KMS-11 (cell line): ENCODE results near the gene ENTPD5.

Experiments
- H2AFZ ChIP-seq: fragments of 200-600 bp; sonication (generic); 2 replicates; pipeline ENCODE4 v1.6.1; 2016; ENCODE audit warnings: antibody characterized with exemption, mixed run types, low read depth
- H3K27ac ChIP-seq: fragments of 200-600 bp; sonication (generic); 2 replicates; pipeline ENCODE4 v1.6.1; 2016; ENCODE audit warnings: mild to moderate bottlenecking, mixed run types
- H3K27me3 ChIP-seq: fragments of 200-600 bp; sonication (generic); 2 replicates; pipeline ENCODE4 v1.6.1; 2017; ENCODE audit warnings: mild to moderate bottlenecking, low read depth, mixed run types, moderate library complexity; ENCODE audit not compliant: insufficient read depth
- H3K36me3 ChIP-seq: fragments of 200-600 bp; sonication (generic); 2 replicates; pipeline ENCODE4 v1.6.1; 2017; ENCODE audit warnings: mild to moderate bottlenecking, mixed run types; ENCODE audit not compliant: insufficient read depth
- H3K4me1 ChIP-seq: fragments of 200-600 bp; sonication (generic); 2 replicates; pipeline ENCODE4 v1.6.1; 2016; ENCODE audit warnings: mild to moderate bottlenecking, low read depth, mixed run types; ENCODE audit not compliant: poor library complexity, severe bottlenecking
- H3K4me2 ChIP-seq: fragments of 200-600 bp; sonication (generic); 2 replicates; pipeline ENCODE4 v1.7.0; 2016; ENCODE audit warnings: mild to moderate bottlenecking, mixed run types
- H3K4me3 ChIP-seq: fragments of 200-600 bp; sonication (generic); IDR thresholded peaks from 2 replicates; pipeline ENCODE4 v1.6.1; 2017; ENCODE audit warnings: low read depth, low read length, mixed read lengths; ENCODE audit not compliant: insufficient read depth
- H3K79me2 ChIP-seq: fragments of 200-600 bp; sonication (generic); 2 replicates; pipeline ENCODE4 v1.6.1; 2016; ENCODE audit warnings: low read depth, mixed run types; ENCODE audit not compliant: insufficient read depth
- H3K9ac ChIP-seq: fragments of 200-600 bp; sonication (generic); 2 replicates; pipeline ENCODE4 v1.6.1; 2016; ENCODE audit warnings: mild to moderate bottlenecking, mixed run types
- H4K20me1 ChIP-seq: fragments of 200-600 bp; sonication (generic); 2 replicates; pipeline ENCODE4 v1.6.1; 2016; ENCODE audit warnings: mild to moderate bottlenecking, mixed run types; ENCODE audit not compliant: insufficient read depth
- TF ChIP-seq, protein P1 (sequence below): fragments of 200-600 bp; sonication (generic); conservative IDR thresholded peaks from 2 replicates; pipeline ENCODE4 v1.6.1; 2017; ENCODE audit warnings: low read depth, mild to moderate bottlenecking, antibody characterized with exemption, low read length, moderate library complexity, mixed read lengths

Gene ENTPD5

DNA sequence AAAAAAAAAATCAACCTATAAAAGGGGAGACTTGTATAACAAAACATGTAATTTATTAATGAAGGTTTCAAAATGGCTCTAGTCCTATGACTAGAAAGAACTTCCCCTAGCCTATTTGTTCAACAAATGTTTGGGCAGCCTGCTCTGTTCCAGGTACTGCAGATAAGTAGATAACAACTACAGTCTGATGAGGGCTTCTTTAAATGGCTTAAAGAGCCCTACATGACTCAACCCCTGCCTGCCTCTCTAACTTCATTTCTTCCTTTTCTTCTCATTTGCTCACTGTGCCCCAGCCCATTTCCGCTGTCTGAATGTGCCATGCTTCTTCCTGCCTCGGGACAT, 43.7 kb upstream of the ENTPD5 start:
- H2AFZ ChIP-seq = no peak overlapping the region
- H3K27me3 ChIP-seq = no peaks in the 10 kb centered on the region
- no peaks in the 10 kb centered on the region for H3K4me1 ChIP-seq
- no peak overlapping the region for H3K9ac ChIP-seq
- no peaks in the 10 kb centered on the region for H3K36me3 ChIP-seq
- H3K4me3 ChIP-seq = no peak overlapping the region
- H3K27ac ChIP-seq = no peak overlapping the region
- no peaks in the 10 kb centered on the region for H4K20me1 ChIP-seq
- TF ChIP-seq, protein P1, sequence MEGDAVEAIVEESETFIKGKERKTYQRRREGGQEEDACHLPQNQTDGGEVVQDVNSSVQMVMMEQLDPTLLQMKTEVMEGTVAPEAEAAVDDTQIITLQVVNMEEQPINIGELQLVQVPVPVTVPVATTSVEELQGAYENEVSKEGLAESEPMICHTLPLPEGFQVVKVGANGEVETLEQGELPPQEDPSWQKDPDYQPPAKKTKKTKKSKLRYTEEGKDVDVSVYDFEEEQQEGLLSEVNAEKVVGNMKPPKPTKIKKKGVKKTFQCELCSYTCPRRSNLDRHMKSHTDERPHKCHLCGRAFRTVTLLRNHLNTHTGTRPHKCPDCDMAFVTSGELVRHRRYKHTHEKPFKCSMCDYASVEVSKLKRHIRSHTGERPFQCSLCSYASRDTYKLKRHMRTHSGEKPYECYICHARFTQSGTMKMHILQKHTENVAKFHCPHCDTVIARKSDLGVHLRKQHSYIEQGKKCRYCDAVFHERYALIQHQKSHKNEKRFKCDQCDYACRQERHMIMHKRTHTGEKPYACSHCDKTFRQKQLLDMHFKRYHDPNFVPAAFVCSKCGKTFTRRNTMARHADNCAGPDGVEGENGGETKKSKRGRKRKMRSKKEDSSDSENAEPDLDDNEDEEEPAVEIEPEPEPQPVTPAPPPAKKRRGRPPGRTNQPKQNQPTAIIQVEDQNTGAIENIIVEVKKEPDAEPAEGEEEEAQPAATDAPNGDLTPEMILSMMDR = no peak
- H3K79me2 ChIP-seq = no peaks in the 10 kb centered on the region
- no peak overlapping the region for H3K4me2 ChIP-seq

DNA sequence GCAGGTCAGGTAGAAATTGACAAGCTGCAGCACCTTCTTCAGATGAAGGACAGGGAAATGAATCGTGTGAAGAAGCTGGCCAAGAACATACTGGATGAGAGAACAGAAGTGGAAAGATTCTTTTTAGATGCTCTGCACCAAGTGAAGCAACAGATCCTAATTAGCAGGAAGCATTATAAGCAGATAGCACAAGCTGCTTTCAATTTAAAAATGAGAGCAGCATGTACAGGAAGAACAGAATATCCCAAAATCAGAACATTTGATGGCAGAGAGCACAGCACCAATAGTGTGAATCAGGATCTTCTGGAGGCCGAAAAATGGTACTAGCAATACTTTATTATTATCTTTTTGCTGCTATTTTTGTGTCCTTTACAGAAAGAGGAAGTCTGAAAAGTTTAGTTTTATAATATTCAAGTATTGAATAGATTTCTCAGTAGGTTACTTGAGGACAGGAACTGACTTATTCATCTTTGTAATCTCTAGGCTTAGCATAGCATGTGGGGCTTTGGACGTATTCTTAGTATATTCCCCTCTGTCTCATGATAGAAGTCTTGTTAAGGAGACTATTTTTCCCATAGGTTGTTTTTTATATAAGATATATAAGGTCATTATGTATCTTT, 30.9 kb upstream of the ENTPD5 start:
- Histone ChIP-seq H3K27ac (no peak overlapping the region), H4K20me1 (no peaks in the 10 kb centered on the region), H2AFZ (no peak overlapping the region), H3K4me1 (no peaks in the 10 kb centered on the region), H3K36me3 (no peaks in the 10 kb centered on the region), H3K4me3 (no peak overlapping the region), H3K4me2 (no peak overlapping the region), H3K9ac (no peak overlapping the region), H3K27me3 (no peaks in the 10 kb centered on the region), H3K79me2 (no peaks in the 10 kb centered on the region)
- TF ChIP-seq, protein P1 = no peak

DNA sequence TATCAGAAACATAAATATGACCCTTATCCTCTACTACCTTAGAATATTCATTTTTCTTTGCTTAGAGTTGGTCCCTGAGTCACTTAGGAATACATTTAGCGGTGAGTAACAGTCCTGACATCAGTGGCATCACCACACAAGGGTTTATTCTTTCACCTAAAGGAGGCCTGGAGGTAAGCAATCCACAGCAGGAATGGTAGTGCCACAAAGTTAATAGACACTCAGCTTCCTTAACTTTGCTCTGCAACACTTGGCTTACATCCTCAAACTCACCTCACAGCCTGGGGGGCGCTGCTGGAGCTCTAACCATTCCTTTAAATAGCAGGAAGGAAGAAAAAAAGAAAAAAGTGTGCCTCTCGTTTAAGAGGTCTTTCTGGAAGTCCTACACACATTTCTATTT, 29.2 kb upstream of the ENTPD5 start:
- Histone ChIP-seq H3K79me2 (no peaks in the 10 kb centered on the region), H4K20me1 (no peaks in the 10 kb centered on the region), H3K4me3 (no peak overlapping the region), H3K4me2 (no peak overlapping the region), H3K27me3 (no peaks in the 10 kb centered on the region), H3K27ac (no peak overlapping the region), H2AFZ (no peak overlapping the region), H3K36me3 (no peaks in the 10 kb centered on the region), H3K4me1 (no peaks in the 10 kb centered on the region), H3K9ac (no peak overlapping the region)
- TF ChIP-seq, protein P1 = no peak

DNA sequence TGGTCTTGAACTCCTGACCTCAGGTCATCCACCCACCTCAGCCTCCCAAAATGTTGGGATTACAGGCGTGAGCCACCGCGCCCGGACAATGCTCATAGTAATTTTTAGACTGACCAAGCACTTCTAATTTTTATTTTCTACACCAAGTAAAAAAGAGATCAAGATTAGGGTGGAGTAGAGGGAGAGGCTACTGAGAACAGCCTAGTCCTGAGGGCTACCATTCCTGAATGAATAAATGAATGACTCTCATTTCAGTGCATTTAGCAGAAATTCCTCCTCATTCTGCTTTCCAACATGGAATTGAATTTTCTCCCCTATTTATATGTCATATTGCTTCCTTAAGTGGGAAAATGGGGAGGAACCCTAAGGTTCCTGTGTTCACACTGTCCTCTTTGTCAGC, 26.4 kb upstream of the ENTPD5 start:
- Histone ChIP-seq H3K27me3 (no peaks in the 10 kb centered on the region), H3K36me3 (no peaks in the 10 kb centered on the region)

More for the DNA sequence above, 26.4 kb upstream of the ENTPD5 start:
- H3K27ac ChIP-seq = no peak overlapping the region
- no peaks in the 10 kb centered on the region for H3K79me2 ChIP-seq
- H3K4me2 ChIP-seq = no peak overlapping the region
- H3K4me3 ChIP-seq = no peak overlapping the region
- TF ChIP-seq, protein P1 = no peak
- H4K20me1 ChIP-seq = no peaks in the 10 kb centered on the region
- H3K9ac ChIP-seq = no peak overlapping the region
- no peaks in the 10 kb centered on the region for H3K4me1 ChIP-seq
- H2AFZ ChIP-seq = no peak overlapping the region
